GM21528 (cell line): Measurements from ENCODE around the gene SF3B2.

Source experiments
- ATAC-seq: cut with Tn5 transposase; IDR thresholded peaks from one replicate; pipeline ENCODE4 v1.9.1; 2021; ENCODE audit warnings: mild to moderate bottlenecking, moderate library complexity; ENCODE audit not compliant: unreplicated experiment, low FRiP score

The SF3B2 gene

GRCh38 chr11:66047541-66048365 lies 4.4 kb upstream of the SF3B2 start:
- ATAC-seq: no peak

GRCh38 chr11:66048547-66049323 lies 3.4 kb upstream of the SF3B2 start, which contains the start of gene GAL3ST3:
Gene GAL3ST3 (minus strand): TSS chr11:66049161. CDS start chr11:66045415, 3,746 bp downstream.
- ATAC-seq: no peak

DNA sequence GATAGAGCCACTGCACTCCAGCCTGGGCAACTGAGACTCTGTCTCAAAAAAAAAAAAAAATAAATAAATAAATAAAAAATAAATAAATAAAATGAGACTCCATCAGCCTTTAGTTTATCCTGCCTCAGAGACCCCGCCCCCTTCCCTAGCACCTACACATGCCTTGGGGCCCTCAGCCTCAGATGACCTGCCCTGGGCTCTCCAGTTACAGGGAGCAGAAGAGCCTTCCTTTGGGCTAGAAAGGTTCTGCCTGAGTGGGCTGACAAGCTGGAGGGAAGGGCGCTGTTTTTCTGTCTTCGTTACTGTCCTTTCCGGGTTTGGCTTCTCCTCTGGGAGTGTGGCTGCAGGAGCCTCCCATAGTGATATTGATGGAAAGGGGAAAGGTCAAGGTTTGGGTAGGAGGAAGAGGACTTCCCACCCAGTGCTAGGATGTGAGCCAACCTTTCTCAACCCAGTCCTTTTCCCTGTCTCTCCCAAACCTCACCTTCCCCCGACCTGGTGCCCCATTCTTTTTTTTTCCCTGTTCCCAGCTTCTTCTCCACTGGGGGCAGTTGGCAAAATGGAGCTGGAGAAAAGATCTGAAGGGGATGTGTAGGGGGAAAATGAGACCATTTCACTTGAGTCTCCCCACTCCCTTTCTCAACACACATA lies 1.5 kb upstream of the SF3B2 start:
- no peak for ATAC-seq

DNA sequence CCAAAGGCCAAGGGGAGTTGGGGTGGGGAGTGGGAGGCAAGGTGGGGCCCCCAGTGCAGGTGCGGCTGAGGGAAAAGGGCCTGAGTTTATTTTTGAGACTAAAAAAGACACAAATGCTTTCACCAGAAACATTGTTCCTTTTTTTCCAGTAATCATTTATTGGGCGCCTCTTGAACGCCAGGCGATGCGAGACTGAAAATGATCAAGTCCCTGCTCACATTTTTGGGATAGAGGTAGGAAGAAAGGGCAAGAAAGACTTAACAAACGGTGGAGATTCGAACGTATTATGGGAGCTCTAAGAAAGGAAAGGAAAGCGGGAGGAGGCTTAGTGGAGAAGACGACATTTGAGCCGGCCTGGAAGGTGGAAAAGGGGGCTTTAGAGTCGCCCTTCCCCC lies 796 bp upstream of the SF3B2 start:
- ATAC-seq: no peak

- ATAC-seq: no peak
These were observed 459 bp downstream of the SF3B2 start for GRCh38 chr11:66052664-66052982.

- no peak for ATAC-seq
These were observed 2.9 kb downstream of the SF3B2 start for GRCh38 chr11:66055021-66055420.

DNA sequence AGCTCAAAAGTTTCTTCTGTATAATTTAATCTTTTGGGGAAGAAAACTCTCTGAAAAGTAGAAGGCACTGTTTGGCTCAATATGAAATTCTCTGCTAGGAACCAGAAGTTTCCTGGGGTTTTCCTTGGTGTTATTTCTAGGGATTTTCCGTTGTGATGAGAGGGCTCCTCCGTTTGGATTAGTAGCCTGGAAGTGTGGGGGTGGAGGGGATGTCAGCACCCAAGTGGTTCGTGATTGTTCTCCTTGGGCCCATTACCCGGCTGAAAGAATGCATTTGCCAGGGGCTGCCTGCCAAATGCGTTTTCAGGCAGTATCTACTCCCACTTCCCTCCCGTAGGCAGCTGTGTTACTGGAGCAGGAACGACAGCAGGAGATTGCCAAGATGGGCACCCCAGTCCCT lies 4.3 kb downstream of the SF3B2 start:
- ATAC-seq: no peak

DNA sequence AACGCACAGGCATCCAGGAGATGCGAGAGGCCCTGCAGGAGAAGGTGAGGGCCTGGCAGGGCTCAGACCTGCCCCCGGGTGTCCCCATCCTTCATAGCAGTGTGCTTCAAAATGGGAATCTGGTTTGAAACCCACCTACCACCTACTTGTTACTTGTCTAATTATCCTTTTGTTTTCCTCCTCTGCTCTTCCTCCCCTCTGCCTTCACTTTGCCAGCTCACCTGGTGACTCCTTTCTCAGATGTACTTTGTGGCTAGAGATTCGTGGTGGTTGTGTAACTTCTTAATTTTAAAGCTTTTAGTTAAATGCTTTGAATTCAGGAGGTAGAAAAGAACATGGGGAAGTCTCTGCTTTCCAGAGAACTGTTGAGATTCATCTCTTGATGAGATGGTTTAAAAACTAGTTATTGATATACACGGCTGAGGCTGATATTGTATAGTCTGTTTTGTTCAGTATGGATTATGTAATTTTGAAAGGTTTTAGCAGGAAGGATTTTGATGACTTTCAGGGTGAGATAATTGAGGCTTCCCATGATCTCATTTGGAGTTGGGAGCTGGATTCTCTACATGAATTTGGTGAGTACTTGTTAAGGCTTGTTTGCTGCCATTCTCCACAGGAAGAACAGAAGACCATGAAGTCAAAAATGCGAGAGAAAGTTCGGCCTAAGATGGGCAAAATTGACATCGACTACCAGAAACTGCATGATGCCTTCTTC lies 8.0 kb downstream of the SF3B2 start:
- ATAC-seq: no peak

- ATAC-seq: no peak
These were observed 9.1 kb downstream of the SF3B2 start for GRCh38 chr11:66061268-66061667.

DNA sequence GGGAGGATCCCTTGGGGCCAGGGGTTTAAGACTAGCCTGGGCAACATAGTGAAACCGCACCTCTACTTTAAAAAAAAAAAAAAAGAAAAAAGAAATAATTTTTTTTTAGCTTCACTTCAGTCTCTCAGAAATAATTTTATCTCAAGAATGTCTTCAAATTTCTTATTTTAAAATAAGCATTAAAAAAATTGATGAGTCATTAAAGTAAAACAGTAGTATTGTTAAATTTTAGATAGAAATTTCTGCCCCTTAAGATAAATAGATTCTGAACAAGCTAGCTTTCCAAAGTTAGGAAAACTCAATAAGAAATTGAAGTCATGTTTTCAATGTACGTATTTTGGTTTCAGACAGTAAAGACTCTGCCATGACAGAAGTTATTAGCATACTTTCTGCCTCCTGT lies 10.2 kb downstream of the SF3B2 start:
- ATAC-seq: no peak

GRCh38 chr11:66063900-66064299 lies 11.7 kb downstream of the SF3B2 start:
- ATAC-seq: no peak

- ATAC-seq: no peak
These were observed 12.4 kb downstream of the SF3B2 start for GRCh38 chr11:66064571-66064970.

GRCh38 chr11:66066751-66067150 lies 14.6 kb downstream of the SF3B2 start:
- no peak for ATAC-seq

- no peak for ATAC-seq
These were observed 15.5 kb downstream of the SF3B2 start for GRCh38 chr11:66067640-66068039.

DNA sequence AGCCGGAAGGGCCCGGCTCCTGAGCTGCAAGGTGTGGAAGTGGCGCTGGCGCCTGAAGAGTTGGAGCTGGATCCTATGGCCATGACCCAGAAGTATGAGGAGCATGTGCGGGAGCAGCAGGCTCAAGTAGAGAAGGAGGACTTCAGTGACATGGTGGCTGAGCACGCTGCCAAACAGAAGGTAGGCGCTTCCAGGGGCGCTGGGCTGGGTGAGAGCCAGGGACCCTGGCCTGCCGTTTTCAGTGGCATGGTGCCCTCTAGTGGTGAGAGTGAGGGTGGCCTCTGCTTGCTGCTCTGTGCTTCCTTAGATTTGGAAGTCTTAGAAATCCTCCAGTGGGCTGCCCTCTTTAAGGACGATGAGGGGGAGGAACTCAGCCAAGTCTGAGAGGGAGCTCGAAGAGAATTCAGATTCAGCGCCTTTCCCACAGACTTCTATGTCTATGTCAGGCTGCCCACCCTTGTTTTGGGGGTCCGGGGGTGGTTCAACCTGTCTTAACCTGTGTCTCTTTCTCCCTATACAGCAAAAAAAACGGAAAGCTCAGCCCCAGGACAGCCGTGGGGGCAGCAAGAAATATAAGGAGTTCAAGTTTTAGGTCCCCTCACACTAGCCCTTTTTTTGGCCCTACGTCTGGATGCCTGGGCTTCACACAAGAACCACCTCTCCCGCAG lies 16.1 kb downstream of the SF3B2 start:
- ATAC-seq: no peak

DNA sequence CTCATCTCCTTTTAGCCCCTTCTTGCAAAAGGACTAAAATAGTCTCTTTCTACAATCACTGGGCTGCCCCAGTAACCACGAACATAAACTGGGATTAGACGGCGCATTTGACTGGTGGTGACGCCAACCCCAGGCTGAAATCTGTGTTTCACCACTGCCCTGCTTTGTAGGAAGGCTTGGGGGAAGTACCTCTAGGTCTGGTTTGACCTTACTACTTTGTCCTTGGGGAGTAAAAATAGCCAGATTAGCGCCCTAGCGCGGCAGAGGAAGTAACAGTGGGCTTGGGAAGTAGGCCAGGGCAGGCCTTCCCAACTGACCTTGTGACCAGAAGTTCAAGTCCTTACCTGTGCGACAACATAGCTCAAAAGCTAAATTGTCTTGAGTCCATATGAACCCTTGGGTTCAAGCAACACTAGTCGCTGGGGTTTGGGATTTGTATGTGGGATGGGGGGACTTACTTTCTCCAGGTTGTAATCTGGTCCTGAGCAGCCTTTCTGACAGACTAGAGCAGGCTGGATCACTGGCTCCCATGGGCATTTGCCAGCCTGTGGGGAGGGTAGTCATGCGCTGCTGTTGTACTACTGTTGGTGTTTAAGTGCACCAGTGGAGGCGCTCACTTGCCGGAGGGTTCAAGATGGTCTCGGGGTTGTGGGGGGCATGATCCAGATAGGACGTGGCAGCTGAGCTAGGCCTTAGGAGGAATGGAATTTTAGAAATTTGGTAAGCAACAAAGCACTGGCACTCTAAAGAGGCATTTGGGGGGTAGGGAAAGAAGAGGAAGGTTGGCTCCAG lies 17.0 kb downstream of the SF3B2 start:
- peak; percentile 33 for ATAC-seq

DNA sequence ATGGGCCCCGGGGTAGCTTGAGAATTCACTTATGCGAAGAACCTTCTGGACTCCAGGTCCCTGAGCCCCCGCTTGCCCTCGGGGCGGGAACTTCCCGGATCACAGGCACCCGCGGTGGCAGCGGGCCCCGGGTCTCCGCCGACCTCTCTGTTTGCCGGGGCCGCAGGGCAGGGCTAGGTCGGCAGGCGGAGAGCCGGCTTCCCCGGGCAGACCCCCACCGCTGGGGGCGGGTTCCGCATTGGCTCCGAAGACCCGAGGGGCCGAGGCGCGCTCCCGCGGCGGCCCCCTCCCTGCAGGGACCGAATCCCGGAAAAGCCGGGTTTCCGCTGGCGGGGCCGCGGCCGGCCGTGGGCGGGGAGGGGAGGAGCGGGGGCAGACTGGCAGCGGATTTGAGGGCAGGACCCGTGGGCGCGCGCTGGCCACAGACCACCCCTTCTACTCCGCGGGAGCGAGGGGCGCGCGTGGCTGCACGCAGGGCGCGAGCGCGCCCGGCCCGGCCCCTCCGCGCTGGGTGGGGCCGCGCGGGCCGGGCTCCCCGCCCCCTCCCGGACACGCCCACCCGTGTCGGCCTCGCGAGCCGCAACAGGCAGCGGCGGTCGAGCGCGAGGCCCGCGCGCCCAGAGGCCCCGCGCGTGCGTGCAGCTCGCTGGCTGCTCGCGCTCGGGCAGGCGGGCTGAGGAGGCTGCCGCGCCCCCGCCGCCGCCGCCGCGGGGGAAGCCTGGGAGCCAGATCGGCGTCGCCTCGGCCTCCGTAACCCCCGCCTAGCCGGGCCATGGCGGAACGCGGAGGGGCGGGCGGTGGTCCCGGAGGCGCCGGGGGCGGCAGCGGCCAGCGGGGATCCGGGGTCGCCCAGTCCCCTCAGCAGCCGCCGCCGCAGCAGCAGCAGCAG lies 17.8 kb downstream of the SF3B2 start, which contains the start of gene PACS1:
TSS of gene PACS1 (plus strand) at position 558 of the 889 bp plus-strand sequence. CDS start at position 773, 215 bp downstream.
- peak; percentile 46 for ATAC-seq
